ENCODE data around the gene DNAH17.
A peak's percentile ranks its signal among the peaks of the same experiment; 100 is the strongest.

Gene DNAH17

DNA sequence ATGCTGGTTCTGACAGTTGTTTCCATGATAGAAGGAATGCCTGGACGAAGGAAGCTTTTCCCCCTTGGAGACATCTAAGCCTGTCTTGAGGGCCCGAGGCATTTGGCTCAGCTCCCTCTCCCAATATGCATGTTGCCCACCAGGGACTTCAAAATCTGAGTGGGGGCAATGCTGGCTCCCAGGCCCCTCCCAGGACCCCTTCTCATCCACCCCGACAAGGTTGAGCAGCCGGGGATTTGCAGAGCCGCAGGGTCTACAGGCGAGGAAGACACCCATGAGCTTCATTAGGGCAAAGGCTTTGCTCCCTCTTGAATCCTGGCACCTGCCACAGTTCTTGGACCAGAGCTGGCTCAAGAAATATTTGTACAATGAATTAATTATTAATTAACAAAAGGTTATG, 25.1 kb upstream of the DNAH17 start:
- FAIRE-seq: no peak

DNA sequence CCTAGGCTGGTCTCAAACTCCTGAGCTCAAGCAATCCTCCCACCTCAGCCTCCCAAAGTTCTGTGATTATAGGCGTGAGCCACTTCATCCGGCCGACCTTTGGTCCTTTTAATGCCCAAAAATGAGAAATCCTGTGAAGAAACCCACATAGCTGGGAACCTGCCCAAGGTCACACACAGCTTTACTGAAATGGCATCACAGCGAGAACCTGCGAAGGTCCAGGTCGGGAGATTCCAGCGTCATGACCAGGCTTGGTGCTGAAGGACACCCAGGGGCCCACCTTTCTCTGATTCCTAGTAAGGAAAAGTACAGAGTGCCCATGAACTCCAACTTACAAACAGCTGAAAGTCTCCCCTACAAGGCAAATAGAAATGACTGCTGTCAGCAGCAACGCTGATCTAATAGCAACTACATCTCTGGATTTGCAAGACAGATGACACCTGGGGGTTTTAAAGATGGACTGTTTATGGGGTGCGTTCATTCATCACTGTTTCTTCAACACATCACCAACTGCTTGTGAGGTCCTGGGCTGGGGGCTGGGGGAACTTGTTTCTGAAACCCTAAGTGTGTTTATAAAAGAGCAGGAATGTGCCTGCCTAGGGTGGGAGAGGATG, 24.5 kb upstream of the DNAH17 start:
- DNase-seq (ENCODE audit: low spot score) (no peak), FAIRE-seq (no peak)

More for the DNA sequence above, 25.1 kb upstream of the DNAH17 start:
- no peak for DNase-seq (ENCODE audit: low spot score)

DNA sequence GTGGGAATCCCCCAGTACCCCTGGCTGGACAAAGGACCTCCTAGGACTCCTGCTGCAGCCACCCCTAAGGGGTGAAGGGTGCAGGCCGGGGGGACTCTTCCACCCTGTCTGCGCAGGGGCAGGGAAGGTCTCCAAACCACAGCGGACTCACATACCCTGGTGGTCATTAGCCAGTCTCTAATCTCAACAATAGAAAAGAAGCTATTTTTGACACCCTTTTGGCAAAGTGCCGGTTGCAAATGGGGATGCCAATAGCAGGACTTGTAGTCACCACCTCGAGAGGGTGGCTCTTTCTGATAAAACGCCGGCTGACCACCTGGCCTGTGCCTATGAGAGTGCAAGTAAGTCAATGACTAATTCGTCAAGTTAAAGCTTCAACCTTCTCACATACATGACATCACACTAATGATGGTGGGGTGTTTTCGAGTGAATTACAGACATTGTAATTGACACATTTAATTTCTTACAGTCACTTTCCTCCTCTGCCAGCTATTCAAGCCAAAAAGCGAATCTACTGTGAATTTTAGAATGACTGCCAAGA, 23.1 kb upstream of the DNAH17 start:
- FAIRE-seq (peak; percentile 12), DNase-seq (ENCODE audit: low spot score) (peak; percentile 76)

- FAIRE-seq (no peak), DNase-seq (ENCODE audit: low spot score) (no peak)
These were observed 22.2 kb upstream of the DNAH17 start for GRCh38 chr17:78599419-78599818.

GRCh38 chr17:78598013-78598471, 20.8 kb upstream of the DNAH17 start:
- DNase-seq (ENCODE audit: low spot score): peak; percentile 49
- FAIRE-seq: peak; percentile 78

- no peak for FAIRE-seq
These were observed 19.9 kb upstream of the DNAH17 start for GRCh38 chr17:78596871-78597764.

GRCh38 chr17:78595135-78595810, 18.1 kb upstream of the DNAH17 start:
- FAIRE-seq: no peak
- no peak for DNase-seq (ENCODE audit: low spot score)

More at GRCh38 chr17:78596871-78597764, 19.9 kb upstream of the DNAH17 start:
- DNase-seq (ENCODE audit: low spot score): no peak

GRCh38 chr17:78592991-78593329, 15.8 kb upstream of the DNAH17 start:
- no peak for FAIRE-seq
- no peak for DNase-seq (ENCODE audit: low spot score)

DNA sequence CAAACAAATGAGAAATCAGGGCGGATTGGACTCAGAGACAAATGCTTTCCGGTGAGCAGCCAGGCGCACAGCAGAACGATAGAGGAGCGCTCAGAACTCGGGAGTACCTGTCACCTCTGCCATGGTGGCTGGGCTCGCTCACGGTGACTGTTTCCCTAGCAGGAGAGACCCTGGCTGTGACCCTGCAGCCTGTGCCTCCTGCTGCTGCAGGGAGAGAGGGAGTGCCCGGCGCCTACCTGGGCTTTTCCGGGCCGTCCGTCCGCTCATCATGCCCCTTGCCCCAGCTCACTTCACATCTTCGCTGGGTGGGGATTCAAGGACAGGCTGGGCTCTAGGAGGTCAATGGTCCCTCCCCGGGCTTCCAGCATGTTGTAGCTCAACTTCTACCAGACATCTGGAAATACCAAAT, 14.1 kb upstream of the DNAH17 start:
- DNase-seq (ENCODE audit: low spot score) (no peak), FAIRE-seq (no peak)

GRCh38 chr17:78589885-78590284, 12.7 kb upstream of the DNAH17 start:
- FAIRE-seq (no peak), DNase-seq (ENCODE audit: low spot score) (no peak)

DNA sequence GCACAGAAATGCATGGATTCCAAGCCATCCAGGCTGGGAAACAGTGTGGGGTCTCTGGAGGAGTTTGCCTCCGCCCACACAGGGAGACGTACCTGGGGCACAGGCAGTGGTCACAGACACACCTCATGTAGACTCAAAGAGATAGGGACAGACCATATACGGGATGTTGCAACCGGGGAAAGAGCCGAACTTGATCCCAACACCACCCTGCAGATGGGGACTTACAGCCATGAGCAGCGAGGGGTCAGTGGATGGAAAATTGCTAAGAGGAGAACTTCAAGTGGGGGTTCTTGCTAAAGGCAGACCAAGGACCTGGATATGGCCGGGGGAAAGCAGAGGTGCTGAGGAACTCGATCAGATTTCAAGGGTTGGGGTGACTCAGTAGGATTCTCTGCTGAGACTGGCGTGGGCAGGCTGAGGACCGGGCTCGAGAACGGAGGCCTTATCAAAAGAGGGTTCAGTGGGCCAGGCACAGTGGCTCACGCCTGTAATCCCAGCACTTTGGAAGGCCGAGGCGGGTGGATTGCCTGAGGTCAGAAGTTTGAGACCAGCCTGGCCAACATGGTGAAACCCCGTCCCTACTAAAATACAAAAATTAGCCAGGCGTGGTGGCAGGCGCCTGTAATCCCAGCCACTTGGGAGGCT, 12.0 kb upstream of the DNAH17 start:
- FAIRE-seq (no peak), DNase-seq (ENCODE audit: low spot score) (no peak)

- FAIRE-seq (no peak), DNase-seq (ENCODE audit: low spot score) (no peak)
These were observed 11.2 kb upstream of the DNAH17 start for GRCh38 chr17:78588258-78589030.

DNA sequence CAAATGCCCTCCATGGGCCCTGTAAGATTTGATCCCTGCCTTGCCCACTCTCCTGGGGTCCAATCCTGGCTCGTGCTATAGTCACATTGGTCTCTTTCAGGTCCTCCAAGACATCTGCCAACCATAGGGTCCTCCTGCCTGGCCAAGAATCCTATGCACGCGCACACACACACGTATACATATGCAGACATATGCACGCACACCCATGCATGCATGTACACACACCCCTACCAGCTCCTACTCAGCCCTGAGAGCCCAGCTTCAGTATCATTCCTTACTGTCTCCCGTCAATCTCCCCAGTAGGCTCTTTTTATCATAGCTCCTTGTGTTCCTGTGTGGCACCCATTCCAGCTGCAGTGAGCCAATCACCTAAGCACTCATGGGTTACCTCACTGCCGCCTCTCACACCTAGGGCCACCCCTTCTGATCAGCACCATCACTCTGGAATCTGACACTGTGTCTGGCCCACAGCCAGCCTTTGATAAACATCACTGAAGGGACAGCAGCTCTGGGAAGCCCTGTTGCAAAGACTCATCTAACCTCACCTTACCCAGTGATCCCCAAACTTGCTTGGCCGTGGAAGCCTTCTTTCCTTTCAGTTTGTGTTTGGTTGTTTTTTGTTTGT, 7.9 kb upstream of the DNAH17 start:
- DNase-seq (ENCODE audit: low spot score) (no peak), FAIRE-seq (no peak)

GRCh38 chr17:78583091-78583490, 5.9 kb upstream of the DNAH17 start:
- no peak for DNase-seq (ENCODE audit: low spot score)
- FAIRE-seq: no peak

- DNase-seq (ENCODE audit: low spot score): no peak
- FAIRE-seq: no peak
These were observed 4.1 kb upstream of the DNAH17 start for GRCh38 chr17:78581304-78581703.

- FAIRE-seq (no peak), DNase-seq (ENCODE audit: low spot score) (no peak)
These were observed 3.1 kb upstream of the DNAH17 start for GRCh38 chr17:78580277-78580804.

DNA sequence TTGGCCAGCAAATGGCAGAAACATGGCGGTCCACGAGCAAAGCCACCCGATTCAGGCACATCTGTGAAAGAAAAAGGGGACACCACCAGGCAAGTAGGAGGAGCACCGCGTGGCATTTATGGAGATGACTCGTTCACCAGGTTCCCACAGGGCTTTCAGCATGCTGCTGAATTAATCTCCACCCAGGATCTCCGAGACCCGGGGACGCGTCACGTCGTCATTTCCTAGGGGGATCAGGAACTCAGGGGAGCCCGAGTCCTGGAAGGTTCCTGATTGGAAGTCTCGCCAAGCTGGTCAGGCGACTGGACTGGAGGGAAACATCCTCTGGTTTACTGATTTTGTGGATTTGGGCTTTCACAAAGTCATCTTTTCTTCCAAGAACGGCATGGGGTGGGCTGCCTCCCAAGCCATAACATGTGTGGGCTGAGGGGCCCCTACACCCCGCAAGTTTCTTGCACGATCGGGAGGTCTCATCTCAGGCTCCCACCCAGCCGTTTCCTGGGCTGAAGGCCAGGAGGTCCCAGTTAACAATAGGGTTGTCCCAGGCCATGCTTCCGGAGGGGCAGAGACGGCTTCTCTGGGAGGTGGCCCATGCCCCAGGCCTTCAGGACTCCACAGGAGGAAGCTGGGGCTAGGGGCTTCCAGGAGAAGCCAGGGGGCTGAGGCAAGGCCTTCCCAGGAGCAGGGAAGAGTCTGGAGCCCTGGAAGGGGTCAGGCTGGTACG, 645 bp downstream of the DNAH17 start:
- FAIRE-seq: no peak
- DNase-seq (ENCODE audit: low spot score): no peak

- DNase-seq (ENCODE audit: low spot score) (no peak), FAIRE-seq (no peak)
These were observed 1.3 kb downstream of the DNAH17 start for GRCh38 chr17:78575899-78576298.

- FAIRE-seq (no peak), DNase-seq (ENCODE audit: low spot score) (no peak)
These were observed 1.9 kb downstream of the DNAH17 start for GRCh38 chr17:78575340-78575739.

Measured in RCC 7860 (cell line).